ENCODE results near the gene PVRIG.
"Not testable (repeated sequence)": the region's sequence is repeated elsewhere in the genome, so short reads cannot be mapped to it uniquely, and the experiment has no call there.

Gene PVRIG

DNA sequence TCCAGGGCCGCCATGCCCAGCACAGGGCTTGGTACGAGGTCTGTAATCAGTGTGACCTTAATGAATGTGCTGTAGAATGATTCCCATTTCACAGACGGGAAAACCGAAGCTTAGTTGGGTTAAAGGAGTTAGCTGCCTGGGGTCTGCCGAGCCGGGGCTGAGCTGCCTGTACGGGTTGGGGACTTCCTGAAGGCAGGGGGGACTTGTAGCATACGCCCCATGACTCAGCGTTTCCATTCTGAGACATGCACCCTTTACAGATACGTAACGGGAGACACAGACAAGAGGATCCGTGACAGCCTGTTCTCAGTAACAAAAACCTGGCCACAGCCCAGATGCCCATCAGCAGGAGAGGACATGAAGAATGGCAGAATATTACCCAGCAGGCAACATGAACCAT lies 23.6 kb downstream of the PVRIG start:
- peak; percentile 3 for DNase-seq

DNA sequence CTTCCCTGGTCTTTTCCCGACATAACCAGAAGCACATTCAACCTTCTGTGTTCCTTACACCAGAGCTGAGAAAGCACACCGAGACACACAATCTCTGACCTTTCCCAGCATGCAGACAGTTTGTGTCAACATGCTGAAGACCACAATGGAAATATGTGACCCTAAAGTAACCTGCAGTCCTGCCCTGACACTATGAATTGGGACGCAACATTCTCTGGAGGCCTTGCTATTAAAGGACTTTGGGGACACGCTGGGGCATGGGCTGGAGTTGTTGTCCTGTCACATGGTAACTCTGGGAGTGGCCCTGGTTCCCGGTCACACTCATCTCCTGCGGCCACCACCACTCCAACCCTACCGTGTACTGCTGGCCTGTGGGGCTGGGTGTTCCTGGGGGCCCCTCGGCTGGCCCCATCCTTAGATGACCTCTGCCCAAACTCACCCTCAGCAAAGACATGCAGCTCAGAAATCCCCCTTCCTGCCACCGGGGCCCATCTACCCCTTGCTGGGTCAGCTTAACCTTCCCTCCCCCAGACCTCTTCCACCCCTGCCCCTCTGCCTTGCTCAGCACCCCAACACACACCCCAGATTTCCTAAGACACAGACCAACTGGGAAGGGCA lies 25.3 kb downstream of the PVRIG start:
- not testable (repeated sequence) for DNase-seq

DNA sequence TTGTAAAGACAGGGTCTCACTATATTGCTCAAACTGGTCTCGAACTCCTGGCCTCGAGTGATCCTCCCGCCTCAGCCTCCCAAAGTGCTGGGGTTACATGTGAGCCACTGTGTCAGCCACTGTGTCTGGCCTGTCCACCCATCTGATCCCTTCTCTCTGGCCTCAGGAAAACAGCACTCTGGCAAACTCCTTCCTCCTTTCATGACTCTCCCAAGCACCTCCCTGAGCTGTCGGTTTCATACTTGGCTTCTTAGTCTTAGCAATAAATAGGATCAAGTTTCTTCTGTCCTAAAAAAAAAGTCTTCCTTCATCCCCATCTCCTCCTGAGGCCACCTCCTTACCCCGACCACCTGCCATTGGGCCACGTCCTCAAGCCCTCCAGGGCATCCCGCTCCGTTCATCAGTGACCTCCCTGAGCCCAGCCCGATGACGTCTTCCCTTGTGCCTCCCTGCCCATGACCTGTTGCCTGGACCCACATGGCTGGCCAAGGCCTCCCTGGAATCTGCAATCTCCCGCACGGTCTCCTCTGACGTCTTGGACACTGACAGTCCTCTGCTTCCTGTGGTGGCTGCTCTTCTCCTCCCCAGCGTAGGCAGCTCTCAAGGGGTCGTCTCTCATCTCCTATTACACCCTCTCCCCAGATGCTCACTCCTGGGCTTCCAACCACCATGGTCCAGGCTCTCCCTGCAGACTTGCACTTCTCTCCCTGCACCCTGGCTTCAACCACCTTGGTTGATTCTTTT lies 26.5 kb downstream of the PVRIG start:
- DNase-seq: not testable (repeated sequence)

DNA sequence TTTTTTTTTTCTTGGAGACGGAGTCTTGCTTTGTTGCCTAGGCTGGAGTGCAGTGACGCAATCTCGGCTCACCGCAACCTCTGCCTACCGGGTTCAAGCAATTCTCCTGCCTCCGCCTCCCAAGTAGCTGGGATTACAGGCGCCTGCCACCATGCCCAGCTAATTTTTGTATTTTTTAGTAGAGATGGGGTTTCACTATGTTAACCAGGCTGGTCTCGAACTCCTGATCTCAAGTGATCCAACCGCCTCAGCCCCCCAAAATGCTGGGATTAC lies 27.1 kb downstream of the PVRIG start:
- DNase-seq: not testable (repeated sequence)

DNA sequence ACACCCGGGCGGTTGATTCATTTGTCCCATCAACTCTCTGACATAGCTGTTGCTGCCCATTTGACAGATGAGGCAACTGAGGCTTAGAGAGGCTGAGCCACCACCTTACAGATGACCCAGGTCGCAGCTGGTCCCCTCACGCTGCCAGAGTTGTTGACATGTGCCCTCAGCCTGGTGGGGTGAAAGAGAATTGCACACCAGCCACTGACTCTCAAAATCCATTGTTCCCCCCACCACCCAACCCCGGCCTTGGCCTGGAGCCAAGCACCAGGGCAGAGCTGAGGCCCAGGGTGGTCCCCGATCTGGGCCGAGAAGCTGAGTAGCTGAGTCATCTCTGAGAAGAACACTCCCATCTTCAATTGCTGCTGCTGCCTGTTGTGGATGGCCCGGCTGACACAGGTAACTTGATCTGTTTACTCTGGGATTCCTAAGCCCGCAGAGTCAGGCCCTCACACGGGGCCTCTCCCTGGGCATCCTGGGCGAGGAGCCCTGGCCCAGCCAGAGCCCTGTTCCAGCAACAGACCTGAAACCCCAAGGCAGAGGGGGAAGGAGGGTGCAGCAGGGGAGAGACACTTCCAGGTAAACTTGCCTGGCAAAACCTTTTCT lies 27.5 kb downstream of the PVRIG start:
- peak; percentile 67 for DNase-seq

DNA sequence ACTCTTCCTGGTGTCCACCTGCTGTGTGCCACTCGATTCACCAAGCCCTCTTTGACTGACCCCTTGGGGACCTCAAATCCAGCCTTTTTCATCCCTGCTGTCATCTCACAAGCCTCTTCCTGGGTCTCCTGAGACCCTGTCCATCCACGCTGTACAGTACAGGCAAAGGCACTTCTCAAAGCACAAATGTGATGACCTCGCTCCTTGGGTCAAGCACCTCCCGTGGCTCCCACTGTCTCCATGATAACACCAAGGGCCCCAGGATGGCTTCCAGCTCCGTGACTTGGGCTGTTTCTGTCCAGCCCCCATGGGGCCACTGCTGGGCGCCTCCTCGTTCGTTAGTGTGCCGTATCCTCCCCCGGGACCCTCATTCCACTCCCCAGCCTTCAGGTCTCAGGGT lies 28.7 kb downstream of the PVRIG start:
- no peak for DNase-seq

DNA sequence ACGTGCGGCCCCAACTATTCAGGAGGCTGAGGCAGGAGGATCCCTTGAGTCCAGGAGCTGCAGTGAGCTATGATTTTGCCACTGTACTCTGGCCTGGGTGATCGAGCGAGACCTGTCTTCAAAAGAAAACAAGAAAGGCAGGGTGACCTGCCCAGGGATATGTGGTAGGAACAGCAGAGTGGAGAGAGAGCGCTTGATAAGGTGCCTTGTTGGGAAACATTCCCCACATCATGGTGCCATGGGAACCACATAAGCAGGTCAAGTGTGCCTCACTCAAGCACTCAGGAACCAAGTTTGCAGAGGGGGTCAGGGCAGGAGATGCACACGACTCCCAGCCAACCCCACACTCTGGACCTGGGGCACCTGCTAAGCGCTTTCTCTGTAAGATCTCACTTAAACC lies 37.3 kb downstream of the PVRIG start:
- DNase-seq: no peak

DNA sequence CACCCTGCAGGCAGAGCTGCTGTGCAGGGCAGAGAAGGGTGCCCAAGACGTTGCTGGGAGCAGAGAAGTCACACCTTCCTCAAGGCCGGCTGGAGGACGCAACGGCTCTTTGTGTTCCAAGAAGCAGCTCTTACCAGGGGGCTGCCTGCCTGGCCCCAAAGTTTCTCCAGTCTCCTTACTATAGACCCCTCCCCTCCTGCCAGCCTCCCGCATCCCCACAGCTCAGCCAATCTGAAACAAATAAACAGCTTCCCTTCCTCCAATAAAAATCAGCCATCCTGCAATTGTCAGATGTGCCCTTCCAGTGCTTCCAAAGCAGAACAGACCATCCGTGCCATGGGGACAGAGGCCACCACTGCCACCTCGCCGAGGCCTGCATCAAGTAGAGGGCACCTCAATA lies 40.2 kb downstream of the PVRIG start:
- not testable (repeated sequence) for DNase-seq

DNA sequence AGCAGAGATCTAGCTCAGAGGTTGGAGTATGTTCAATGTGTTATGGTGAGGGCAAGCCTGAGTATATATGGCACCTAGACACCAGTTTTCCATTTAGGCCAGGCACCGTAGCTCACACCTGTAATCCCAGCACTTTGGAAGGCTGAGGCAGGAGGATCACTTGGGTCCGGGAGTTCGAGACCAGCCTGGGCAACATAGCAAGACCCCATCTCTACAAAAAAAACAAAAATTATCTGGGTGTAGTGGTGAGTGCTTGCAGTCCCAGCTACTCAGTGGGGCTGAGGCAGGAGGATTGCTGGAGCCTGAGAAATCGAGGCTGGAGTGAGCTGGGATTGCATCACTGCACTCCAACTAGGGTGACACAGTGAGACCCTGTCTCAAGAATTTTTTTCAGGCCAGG lies 43.1 kb downstream of the PVRIG start:
- DNase-seq: not testable (repeated sequence)

DNA sequence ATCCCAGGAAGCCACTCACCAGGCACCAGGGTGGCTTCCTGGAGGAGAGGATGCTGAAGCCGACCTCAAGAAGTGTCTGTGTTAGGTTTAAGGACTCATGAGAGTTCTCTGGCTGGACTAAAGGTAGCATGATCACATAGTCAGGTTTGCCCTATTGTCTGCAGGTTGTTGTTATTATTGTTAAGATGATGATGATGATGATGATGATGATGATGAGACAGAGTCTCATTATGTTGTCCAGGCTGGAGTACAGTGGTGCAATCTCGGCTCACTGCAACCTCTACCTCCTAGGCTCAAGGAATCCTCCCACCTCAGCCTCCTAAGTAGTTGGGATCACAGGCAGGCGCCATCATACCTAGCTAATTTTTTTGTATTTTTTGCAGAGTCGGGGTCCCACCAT lies 44.5 kb downstream of the PVRIG start:
- not testable (repeated sequence) for DNase-seq

DNA sequence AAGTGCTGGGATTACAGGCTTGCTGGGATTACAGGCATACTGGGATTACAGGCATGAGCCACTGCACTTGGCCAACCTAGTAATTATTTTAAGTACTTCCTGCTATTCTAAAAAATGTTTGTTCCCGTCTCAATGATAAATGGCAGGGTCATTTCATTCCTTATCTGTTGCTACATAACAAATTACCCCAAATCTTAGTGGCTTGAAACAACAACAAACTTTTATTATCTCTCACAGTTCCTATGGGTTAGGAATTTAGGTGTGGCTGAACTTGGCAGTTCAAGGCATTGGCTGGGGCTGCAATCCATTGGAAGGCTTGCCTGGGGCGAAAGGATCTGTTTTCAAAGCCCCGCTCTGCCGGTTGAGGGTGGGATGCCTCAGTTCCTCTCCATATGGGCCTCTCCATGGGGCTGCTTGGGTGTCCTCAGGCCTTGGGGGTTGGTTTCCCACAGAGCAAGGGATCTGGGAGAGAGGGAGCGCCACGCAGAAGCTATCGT lies 45.0 kb downstream of the PVRIG start:
- not testable (repeated sequence) for DNase-seq

DNA sequence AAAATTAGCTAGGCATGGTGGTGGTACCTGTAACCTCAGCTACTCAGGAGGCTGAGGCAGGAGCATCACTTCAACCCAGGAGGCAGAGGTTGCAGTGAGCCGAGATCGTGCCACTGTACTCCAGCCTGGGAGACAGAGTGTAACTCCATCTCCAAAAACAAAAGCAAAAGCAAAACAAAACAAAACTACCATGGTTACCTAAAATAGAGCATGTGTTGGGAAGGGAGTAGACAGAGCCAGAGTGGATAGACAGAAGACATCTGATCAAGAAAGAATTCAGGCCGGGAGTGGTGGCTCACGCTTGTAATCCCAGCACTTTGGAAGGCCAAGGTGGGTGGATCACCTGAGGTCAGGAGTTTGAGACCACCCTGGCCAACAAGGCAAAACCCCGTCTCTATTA lies 46.1 kb downstream of the PVRIG start:
- DNase-seq: not testable (repeated sequence)

DNA sequence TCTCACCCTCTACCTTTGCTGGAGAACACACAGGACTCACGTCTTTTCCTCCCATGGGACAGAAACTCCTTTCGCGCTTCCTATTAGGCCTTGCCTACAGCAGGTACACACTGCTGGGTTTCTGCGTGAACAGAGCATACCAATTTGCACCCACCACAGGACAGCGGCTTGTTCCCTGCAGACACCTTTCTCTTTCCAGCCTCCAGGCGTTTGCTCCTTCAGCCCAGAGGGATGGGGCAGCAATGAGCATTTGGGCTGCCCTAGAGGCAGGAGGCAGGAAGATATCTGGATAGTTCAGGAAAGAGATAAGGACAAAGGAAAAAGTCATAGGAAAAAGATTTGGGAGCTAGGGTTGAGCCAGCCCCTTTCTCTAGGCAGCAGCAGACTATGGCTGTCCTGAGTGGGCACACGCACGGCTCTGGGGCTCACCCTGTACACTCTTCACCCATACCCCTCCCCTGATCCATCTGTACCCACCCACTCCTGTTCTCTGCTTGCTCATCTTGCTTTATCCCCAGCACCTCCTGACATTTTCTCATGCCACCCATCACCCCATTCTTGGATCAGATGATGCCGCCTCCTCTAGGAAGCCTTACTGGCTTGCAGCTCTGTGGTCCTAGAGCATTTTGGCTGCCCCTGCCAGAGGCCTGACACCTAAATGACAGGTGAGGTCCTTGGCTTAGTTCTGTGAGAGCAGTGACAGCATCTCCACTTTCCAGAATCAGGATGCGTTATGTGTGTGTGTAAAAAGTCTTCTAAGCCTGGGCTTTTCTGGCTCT lies 47.0 kb downstream of the PVRIG start:
- no peak for DNase-seq

DNA sequence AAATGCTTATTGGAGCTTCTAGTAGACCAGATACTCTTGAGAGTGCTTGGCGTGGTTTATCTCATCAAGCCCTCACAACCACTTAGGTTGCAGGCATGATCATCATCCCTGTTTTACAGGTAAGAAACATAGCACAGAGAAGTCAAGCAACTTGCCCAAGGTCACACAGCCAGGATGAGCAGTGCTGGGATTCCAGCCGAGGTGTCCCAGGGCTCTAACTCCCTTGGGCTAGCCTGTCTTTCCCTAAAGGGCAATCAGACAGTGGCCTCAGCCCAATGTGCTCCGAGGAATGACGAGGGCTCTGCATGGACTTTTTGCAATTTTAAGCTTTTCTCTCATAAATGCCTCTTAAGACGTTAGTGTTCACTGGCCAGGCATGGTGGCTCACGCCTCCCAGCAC lies 47.9 kb downstream of the PVRIG start:
- DNase-seq: no peak

DNA sequence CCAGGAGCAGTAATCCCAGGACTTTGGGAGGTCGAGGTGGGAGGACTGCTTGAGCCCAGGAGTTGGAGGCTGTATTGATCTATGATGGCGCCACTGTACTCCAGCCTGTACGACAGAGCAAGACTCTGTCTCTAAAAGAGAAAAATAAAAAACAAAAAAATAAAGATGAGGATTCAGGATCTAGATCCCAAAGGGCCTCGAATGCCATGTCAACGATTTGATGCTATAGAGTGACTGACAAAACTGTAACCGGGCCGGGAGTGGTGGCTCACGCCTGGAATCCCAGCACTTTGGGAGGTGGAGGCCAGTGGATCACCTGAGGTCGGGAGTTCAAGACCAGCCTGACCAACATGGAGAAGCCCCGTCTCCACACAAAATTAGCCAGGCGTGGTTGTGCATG lies 49.1 kb downstream of the PVRIG start:
- not testable (repeated sequence) for DNase-seq

DNA sequence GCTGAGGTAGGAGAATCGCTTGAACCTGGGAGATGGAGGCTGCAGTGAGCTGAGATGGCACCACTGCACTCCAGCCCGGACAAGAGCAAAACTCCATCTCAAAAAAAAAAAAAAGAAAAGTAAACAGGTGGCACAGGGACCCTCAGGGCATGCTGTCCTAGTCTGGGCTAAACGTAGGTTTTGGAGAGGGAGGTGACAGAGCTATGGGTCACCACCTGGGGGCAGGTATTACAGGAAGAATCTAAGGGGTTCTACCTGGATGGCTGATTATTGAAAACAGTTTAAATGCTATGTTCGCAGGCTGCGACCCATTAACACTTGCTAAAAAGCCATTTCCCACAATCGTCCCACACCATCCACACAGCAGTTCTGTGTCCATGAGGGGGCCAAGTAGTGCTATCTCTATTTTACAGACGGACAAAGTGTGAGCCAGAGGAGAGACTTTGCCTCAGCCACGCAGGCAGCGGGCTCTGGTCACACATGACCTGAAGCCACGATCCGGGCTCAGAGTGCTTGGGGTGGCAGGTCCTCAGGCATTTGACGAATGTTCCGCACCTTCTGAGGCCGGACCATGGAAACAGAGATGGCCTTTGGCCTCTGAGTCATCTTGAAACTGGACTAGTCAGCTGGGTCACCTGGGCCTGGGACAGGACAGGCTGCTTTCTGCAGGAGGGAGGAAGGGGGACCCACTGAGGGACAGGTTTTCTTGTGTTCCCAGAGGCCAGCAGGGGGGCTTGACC lies 49.7 kb downstream of the PVRIG start:
- not testable (repeated sequence) for DNase-seq

DNA sequence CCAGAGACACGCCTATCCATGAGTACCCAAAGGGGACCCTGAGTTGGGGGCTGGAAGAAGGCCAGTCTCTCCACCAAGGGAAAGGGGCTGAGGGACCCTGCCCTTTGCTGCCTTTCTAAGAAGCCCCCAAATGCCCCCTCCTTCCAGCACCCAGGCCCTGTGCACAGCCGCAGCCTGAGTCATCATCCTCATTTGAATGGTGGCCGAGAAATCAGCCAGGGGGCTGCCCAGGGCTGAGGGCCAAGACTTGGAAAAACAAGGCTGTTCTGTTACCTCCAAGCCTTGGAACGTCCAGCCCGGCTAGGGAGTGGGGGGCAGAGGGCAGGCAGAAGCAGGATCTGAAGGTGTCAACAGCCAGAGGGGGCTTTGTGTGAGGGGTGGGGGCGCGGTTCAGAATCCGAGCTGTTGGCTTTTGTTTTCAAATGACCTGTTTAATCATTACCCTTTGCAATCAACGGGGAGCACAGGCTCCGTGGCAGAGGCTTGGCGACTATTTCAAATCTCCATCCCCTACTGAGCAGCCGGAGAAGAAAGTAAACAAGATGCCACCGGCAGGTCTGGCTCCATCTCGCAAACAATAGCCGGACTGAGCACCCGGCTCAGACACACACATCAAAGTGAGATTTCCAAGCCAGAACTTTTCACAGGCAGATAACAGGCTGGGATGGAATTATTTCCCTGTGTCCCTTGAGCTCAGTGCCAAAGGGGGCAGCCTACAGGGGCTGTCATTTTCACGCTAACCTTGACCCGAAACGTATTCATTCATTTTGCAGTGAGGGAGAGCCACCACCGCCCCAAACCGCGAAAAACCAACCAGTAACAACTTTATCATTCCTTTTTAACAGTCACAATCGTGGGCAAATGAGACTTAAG lies 50.5 kb downstream of the PVRIG start:
- DNase-seq: peak; percentile 12

All from fibroblast of upper back skin (primary cell).